Activated gamma-delta T cell (primary cell): Measurements from ENCODE around the gene PARK7.

Experiments
- DNase-seq: peaks from one replicate; lab custom pipeline; 2025; lab: John Stamatoyannopoulos, UW

The PARK7 gene

GRCh38 chr1:8010080-8010664, 48.7 kb downstream of the PARK7 start:
- DNase-seq: no peak

GRCh38 chr1:8011016-8011415, 49.5 kb downstream of the PARK7 start:
- DNase-seq: no peak

- no peak for DNase-seq
Observed at GRCh38 chr1:8011923-8012858, 50.7 kb downstream of the PARK7 start.

- DNase-seq: no peak
Observed at GRCh38 chr1:8012955-8013354, 51.4 kb downstream of the PARK7 start.

GRCh38 chr1:8013399-8013798, 51.9 kb downstream of the PARK7 start:
- DNase-seq: no peak

GRCh38 chr1:8013800-8014199, 52.3 kb downstream of the PARK7 start:
- no peak for DNase-seq

- no peak for DNase-seq
Observed at GRCh38 chr1:8014381-8014988, 53.0 kb downstream of the PARK7 start.

GRCh38 chr1:8015036-8015808, 53.7 kb downstream of the PARK7 start:
- no peak for DNase-seq

- no peak for DNase-seq
Observed at GRCh38 chr1:8015809-8016165, 54.3 kb downstream of the PARK7 start.

- DNase-seq: no peak
Observed at GRCh38 chr1:8016210-8016894, 54.8 kb downstream of the PARK7 start.

GRCh38 chr1:8016895-8017241, 55.4 kb downstream of the PARK7 start:
- DNase-seq: no peak

- DNase-seq: no peak
Observed at GRCh38 chr1:8017495-8018197, 56.1 kb downstream of the PARK7 start.

GRCh38 chr1:8018492-8019228, 57.1 kb downstream of the PARK7 start:
- DNase-seq: no peak

- no peak for DNase-seq
Observed at GRCh38 chr1:8019229-8019620, 57.7 kb downstream of the PARK7 start.

GRCh38 chr1:8020032-8020431, 58.5 kb downstream of the PARK7 start:
- no peak for DNase-seq

GRCh38 chr1:8021676-8022266, 60.3 kb downstream of the PARK7 start:
- DNase-seq: no peak

- DNase-seq: no peak
Observed at GRCh38 chr1:8022395-8023286, 61.1 kb downstream of the PARK7 start.

GRCh38 chr1:8023287-8023994, 61.9 kb downstream of the PARK7 start:
- no peak for DNase-seq

GRCh38 chr1:8023995-8024313, 62.4 kb downstream of the PARK7 start:
- no peak for DNase-seq
